HG03520 (cell line): ENCODE results near the gene GLT1D1.

Experiments
- ATAC-seq: cut with Tn5 transposase; IDR thresholded peaks from one replicate; pipeline ENCODE4 v1.9.1; 2021; ENCODE audit warnings: mild to moderate bottlenecking, moderate library complexity; ENCODE audit not compliant: unreplicated experiment

Gene GLT1D1

GRCh38 chr12:128991716-128992115, 138.4 kb downstream of the GLT1D1 start:
- ATAC-seq, result no peak

GRCh38 chr12:128992116-128992515, 138.8 kb downstream of the GLT1D1 start:
- no peak for ATAC-seq

- ATAC-seq, result no peak
Observed at GRCh38 chr12:128992550-128992949, 139.3 kb downstream of the GLT1D1 start.

- no peak for ATAC-seq
Observed at GRCh38 chr12:128994856-128995255, 141.6 kb downstream of the GLT1D1 start.

- no peak for ATAC-seq
Observed at GRCh38 chr12:128995619-128996018, 142.3 kb downstream of the GLT1D1 start.

GRCh38 chr12:129001826-129002225, 148.5 kb downstream of the GLT1D1 start:
- ATAC-seq, result no peak

- ATAC-seq, result no peak
Observed at GRCh38 chr12:129002427-129002826, 149.1 kb downstream of the GLT1D1 start.

- no peak for ATAC-seq
Observed at GRCh38 chr12:129005416-129005815, 152.1 kb downstream of the GLT1D1 start.

- no peak for ATAC-seq
Observed at GRCh38 chr12:129005829-129006228, 152.6 kb downstream of the GLT1D1 start.

GRCh38 chr12:129009833-129010622, 156.8 kb downstream of the GLT1D1 start:
- ATAC-seq, result no peak

GRCh38 chr12:129016159-129016558, 162.9 kb downstream of the GLT1D1 start:
- ATAC-seq, result no peak

- no peak for ATAC-seq
Observed at GRCh38 chr12:129025055-129025454, 171.8 kb downstream of the GLT1D1 start.

- ATAC-seq, result no peak
Observed at GRCh38 chr12:129028844-129029243, 175.6 kb downstream of the GLT1D1 start.
